ENCODE results near the gene AGBL1.

Gene AGBL1

DNA sequence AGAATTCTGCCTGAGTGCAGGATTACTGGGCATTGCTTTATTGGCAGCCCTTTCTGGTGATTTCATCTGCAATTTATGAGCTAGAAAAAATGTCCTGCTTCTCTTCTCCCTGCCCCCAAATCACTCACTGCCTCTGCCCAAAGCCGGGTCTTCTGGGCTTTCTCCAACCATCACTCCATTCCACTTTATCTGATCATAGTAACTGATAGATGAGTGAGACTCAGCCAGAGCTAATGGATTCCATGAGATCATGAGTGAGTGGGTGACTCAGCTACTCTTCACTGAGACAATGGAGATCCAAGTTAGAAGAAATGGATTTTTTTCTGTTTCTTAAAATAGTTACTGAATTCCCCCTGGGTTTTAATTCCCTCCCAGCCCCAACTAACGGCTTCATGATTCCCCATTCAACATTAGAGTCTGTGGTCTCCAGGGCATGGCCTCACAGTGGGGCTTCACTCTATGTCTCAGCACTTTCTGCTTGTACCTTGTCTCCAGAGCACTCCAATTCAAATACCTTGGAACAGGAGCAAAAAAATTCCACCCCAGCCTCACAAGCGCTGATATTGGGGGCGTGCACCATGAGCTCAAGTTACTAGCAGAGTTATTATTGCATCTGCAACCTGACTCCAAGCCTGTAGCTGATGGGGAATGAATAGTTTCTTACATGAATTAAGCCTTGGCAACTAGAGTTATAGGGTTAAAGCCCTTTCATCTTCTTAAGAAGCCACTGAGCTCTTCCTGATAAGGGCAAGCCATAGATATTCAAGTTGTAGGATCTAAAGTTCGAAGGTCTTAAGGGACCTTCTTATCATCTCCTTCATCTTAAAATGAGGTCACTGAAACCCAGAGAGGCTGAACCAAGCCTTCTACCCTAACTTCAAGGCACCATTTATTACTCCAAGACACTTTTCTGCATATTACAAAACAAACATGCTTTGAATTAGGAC is 85.9 kb downstream of the AGBL1 start:
- no peak for DNase-seq

GRCh38 chr15:86167841-86168240 is 88.2 kb downstream of the AGBL1 start:
- no peak for DNase-seq

GRCh38 chr15:86178845-86179244 is 99.2 kb downstream of the AGBL1 start:
- no peak for DNase-seq

DNA sequence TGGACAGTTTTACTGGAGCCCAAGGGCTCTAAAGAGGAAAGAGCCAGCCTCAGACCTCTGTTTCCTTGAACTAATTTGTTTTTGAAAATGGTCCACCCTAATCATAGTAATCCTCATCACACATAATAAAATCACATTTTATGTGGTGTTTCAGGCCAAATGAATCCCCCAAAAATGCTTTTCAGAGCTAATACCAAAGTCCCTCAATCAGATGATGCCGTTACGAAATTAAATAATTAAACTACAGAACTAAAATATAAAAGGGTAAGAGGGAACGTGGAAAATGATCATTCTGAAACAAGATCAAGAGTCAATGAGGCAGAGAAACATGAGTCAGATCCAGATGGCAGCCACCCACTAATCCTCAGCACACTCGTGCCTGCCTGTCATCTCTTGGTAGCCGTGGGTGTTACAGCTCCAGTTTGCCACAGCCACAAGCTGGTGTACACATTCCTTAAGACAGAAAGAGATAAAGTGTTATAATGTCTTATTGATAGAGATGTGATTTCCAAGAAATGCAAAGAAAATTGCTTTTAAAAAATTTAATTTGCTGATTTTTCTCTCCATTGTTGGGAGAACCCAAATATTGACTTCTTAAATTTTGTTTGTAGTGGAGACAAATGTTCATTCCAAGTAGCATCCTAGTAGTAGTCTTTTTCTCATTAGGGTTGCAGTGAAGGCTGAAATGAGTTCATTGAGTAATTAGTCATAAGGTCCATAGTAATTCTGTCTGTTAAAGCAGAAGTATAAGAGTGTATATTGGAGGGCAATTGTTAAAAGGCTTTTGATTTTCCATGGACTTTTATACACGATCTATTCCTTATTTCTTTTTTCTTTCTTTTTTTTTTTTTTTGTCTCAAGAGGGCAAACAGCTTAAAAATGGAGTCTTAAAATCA is 104.2 kb downstream of the AGBL1 start:
- DNase-seq, result no peak

GRCh38 chr15:86193716-86194380 is 114.2 kb downstream of the AGBL1 start:
- DNase-seq, result no peak

DNA sequence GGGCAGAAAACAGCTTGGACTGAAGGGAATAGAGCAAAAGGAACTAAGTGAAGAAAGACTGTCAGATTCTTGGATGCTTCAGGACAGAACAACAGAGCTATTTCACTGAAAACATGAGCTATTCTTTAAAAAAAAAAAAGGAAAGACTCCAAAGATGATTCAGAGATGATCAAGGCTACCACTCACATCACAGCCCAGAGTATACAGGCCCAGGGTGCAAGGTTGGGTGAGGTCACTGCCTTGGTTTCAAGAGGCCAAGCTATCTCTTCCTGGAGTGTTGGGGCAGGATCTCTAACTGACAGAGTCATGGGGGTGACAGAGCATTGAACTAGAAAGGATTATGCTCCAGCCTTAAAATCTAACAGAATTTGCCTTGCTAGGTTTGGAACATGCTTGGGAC is 118.1 kb downstream of the AGBL1 start:
- DNase-seq, result no peak

- no peak for DNase-seq
Measured at GRCh38 chr15:86199467-86200145, 119.9 kb downstream of the AGBL1 start.

DNA sequence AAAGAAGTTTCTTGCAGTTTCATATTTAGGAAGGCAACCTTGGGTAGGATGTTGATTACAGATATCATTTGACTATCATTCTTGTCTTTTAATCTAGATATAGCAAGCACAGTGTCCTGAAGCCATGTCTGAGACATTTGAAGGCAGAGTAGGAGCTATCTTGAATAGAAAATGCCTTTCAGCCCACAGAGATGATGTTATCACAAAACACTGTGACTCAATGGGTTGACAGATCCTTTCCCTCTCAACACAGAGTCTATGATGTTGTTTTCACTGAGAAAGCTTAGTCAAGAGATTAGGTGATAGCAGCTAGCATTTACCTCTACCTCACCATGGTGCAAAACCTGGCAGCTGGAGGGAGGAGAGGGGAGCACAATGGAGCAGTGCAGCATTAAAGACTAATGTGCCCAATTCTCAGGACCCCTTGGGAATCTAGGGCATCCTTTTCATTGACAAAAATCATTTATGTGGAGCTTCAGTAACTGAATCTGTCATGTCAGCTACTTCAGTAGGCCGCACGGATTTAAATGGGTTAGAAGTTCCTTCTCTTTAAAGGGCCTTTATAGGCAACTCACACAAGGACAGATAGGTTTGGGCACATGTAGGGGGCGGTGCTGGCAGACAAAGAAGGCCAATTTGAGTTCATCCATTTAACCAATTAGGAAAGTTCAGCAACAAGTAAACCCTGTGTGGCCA is 121.8 kb downstream of the AGBL1 start:
- no peak for DNase-seq

DNA sequence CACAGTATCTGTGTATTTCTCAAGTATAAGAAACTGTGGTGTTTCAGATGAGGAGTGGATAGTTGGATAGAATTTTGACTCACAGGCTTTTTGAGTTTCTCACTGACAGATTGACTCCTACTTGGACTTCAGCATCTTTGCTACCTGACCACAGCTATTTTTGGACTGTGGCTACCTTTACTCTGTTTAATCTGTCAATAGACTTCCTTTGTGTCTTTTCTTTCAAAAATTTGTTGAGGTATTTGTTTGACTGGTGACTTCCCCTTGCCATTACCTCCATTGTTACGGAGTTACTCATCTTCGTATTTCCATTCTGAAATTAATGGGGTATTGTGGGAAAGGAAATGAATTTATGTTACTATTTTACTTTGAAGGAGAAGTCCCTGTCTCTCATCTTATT is 123.8 kb downstream of the AGBL1 start:
- DNase-seq, result no peak

- DNase-seq, result no peak
Measured at GRCh38 chr15:86205096-86205495, 125.4 kb downstream of the AGBL1 start.

DNA sequence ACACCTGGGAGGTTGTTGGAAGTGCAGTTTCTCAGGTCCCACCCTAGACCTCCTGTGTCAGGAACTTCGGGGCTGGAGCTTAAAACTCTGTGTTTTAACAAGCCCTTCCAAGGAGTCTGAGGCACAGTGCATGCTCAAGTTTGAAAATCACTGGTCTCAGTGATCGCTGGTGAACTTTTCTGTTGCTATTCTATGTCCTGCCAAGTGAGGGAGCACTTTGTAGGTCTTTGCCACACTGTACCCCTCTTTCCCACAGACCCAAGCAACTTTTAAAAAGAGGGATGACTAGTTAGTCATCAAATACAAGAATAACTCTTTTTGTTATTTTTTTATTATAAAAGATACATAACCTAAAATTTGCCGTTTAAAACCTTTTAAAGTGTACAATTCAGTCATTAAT is 133.7 kb downstream of the AGBL1 start:
- DNase-seq, result no peak

GRCh38 chr15:86213888-86214287 is 134.2 kb downstream of the AGBL1 start:
- DNase-seq, result no peak

DNA sequence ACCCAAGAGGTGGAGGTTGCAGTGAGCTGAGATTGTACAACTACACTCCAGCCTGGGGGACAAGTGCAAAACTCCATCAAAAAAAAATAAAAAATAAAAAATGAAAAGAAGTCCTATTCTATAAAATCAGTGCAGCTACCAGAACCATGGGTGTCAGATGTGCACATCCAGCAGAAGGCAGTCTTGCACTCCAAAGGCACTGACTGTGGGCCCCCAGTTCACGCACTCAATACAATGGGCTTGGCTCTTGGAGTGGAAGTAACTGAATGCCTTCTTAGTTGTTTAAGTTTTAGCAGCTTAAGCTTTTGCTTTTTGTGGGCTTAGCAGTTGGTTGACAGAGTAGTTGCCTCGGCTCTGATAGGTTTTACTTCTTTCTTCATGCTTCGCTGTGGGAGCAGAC is 141.4 kb downstream of the AGBL1 start:
- no peak for DNase-seq

DNA sequence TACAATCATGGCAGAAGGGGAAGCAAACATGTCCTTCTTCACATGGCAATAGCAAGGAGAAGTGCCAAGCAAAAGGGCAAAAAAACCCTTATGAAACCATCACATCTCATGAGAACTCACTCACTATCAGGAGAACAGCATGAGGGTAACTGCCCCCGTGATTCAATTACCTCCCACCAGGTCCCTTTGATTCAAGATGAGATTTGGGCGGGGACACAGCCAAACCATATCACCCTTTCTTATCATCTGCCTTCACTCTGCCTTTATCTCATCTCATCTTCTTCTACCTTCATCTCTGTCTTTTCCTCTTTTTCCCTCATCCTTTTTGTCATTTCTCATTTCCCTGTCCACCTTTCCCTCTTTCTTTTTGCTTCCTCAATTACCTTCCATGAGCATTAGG is 149.6 kb downstream of the AGBL1 start:
- no peak for DNase-seq

- no peak for DNase-seq
Measured at GRCh38 chr15:86229936-86230335, 150.3 kb downstream of the AGBL1 start.

GRCh38 chr15:86231864-86232721 is 152.4 kb downstream of the AGBL1 start:
- DNase-seq, result peak; percentile 20

GRCh38 chr15:86235667-86236066 is 156.0 kb downstream of the AGBL1 start:
- DNase-seq, result no peak

DNA sequence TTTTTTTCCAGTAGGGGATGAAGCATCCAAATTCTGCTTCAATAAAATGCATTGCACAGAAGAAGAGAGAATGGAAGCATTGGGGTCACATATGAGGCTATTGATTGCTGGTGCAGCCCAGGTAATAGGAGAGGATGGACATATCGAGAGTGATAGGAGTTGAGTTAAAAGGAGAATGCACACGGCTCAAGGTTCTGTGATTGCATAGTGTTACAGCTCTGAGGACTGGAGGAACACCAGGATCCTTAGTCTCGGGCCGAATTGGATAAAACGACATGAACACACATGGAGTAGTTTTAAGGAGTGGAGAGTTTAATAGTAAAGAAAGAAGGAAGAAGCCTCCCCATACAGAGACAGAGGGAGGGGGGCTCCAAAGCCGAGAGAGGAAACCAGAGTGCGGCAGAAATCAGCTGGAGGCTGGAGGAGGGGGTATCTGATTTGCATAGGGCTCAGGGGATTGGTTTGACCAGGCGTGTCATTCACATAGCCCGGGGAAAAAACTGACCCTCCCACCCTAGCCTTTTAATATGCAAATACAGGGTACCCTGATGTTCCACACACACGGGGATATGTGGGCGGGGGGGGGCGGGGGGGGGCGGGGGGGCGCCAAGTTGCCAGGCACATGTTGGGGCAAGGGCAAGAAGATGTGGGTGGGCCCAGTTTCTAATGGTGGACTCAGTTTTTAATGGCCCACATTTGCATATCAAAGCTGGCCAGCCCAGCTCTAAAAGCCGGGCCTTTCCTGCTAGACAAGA is 156.9 kb downstream of the AGBL1 start:
- DNase-seq, result no peak

DNA sequence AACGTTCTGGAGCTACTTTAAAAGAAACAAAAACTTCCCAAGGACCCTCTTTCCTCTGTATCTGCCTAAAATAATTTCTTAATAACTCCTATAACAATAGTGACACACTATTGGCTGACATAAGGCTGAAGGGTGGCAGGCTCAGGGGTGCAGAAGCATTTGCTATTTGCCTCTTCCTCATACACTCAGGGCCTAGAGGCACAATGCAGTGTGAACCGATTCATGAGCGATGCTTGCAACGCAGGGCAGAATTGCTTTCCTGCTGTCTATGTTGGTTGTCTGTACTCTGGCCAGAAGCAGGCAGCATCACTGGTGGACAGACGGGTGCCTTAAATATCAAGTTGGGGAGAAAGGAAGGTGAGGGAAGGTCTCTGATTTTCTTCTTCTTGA is 157.4 kb downstream of the AGBL1 start:
- DNase-seq, result no peak

DNA sequence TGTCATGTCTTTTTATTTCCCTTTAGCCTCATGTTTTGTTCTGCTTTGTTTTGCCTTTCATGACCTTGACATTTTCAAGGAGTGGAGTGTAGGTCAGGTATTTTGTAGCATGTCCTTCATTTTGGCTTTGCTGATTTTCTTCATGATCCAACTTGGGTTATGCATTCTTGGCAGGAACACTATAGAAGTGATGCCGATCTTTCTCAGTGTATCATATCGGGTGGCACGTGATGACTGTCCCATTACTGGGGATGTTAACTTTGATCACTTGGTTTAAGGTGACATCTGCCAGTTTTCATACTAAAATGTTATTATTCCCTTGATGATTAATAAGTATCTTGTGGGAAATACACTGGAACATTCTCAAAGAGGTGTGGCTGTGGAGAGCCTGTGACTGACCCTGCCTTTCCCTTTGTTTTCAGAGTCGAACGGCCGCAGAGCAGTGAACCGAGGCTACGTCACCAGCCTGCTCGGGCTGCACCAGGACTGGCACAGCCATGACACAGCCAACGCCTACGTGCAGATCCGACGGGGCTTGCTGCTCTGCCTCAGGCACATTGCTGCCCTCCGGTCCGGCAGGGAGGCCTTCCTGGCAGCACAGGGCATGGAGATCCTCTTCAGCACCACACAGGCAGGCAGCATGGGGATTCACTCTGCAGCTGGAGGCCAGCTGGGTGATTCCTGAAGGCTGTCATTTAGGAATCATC is 167.7 kb downstream of the AGBL1 start:
- DNase-seq, result no peak
